Right cardiac atrium (tissue), 5 donors: ENCODE measurements around the gene RPS6KA3. TPM values are rescaled to one million over a fixed set of nuclear protein-coding genes. Genes with fewer than 3 reads are reported as not detected.
A peak's percentile ranks its signal among the peaks of the same experiment; 100 is the strongest.

Source experiments
- ATAC-seq, 2 donors: fragments of 200-7000 bp; cut with Tn5 transposase; one replicate each; pipeline versions ENCODE4 v1.8.0 to v1.9.1; 2020; ENCODE audit warnings: moderate library complexity in 2 of 2, mild to moderate bottlenecking in 1 of 2
- DNase-seq, 3 donors: peaks; one replicate each; pipeline ENCODE4 v3.0.0-alpha.2; 2020
- H3K27ac ChIP-seq: one replicate; pipeline ENCODE4 v1.5.1; 2013; ENCODE audit warnings: mild to moderate bottlenecking, low read length, control low read depth, moderate library complexity
- H3K27me3 ChIP-seq: one replicate; pipeline ENCODE4 v1.6.1; 2013; ENCODE audit not compliant: control insufficient read depth, insufficient read depth
- H3K4me1 ChIP-seq: one replicate; pipeline ENCODE4 v1.6.1; 2013; ENCODE audit warnings: low read length; ENCODE audit not compliant: control insufficient read depth, insufficient read depth
- H3K4me3 ChIP-seq: one replicate; pipeline ENCODE4 v1.5.1; 2013; ENCODE audit warnings: low read length, control low read depth
- H3K9me3 ChIP-seq: one replicate; pipeline ENCODE4 v1.6.1; 2013; ENCODE audit warnings: low read length; ENCODE audit not compliant: control insufficient read depth
- WGBS: extraction: QIAGEN DNeasy Blood & Tissue Kit; methylation state at CpG from one replicate; pipeline ENCODE4 v1.1.7; 2013; 5-methylcytosine and 5-hydroxymethylcytosine counted together
- intact Hi-C, 4 donors: fragments of 100-400 bp; cut with DNase I; formaldehyde crosslinking; loops; one replicate each; pipeline versions ENCODE4 v1.11.0 to v1.14.0; 2022 to 2023
- polyA plus RNA-seq: library from polyadenylated mRNA; stranded (reverse); fragments of 200-250 nt; gene quantifications from one replicate; pipeline ENCODE4 v1.2.3, GENCODE V29; 2013
- total RNA-seq, 4 donors: library from RNA; stranded (reverse); fragmentation: NEBNext Ultra II Directional; extraction: Animal tissue kit (Norgen Biotek cat#: 25700); gene quantifications; one replicate each; pipeline ENCODE4 v1.2.1, GENCODE V29; 2021
- donor health status: healthy with polysubstance abuse.
- donor health status: DM: no; HTN: yes; CAD: no.
- donor health status: DM: no; HTN: no; CAD: no.
- donor health status: DM: no; HTN: yes; CAD: no; lungs with severe emphysema.
- donor health status: DM: yes; HTN: yes; CAD: no.

RPS6KA3 gene
- total and polyA plus RNA-seq, 5 donors = 11.1 to 37.4 (median 28.2) TPM

- intact Hi-C loops = no loop called here
These were observed 48.8 kb downstream of the RPS6KA3 start for GRCh38 chrX:20217906-20218305.

GRCh38 chrX:20217271-20217670 is 49.4 kb downstream of the RPS6KA3 start:
- H3K27me3 ChIP-seq = no peaks in the 10 kb centered on the region
- intact Hi-C loops = no loop called here
- ATAC-seq (peak in 1 of 2 donors; percentile 44), DNase-seq (no peak)
- H3K27ac ChIP-seq = no peak overlapping the region
- no peaks in the 10 kb centered on the region for H3K9me3 ChIP-seq
- WGBS = 29% methylated on average over 1 of the region's 1 CpG
- no peak overlapping the region for H3K4me3 ChIP-seq
- no peaks in the 10 kb centered on the region for H3K4me1 ChIP-seq

More at GRCh38 chrX:20217906-20218305, 48.8 kb downstream of the RPS6KA3 start:
- Histone ChIP-seq H3K27me3 (no peaks in the 10 kb centered on the region), H3K4me1 (no peaks in the 10 kb centered on the region), H3K9me3 (no peaks in the 10 kb centered on the region), H3K27ac (no peak overlapping the region), H3K4me3 (peak overlapping the region; percentile 40)
- 35% methylated on average over 2 of the region's 2 CpGs for WGBS
- DNase-seq (no peak), ATAC-seq (no peak)

- no peaks in the 10 kb centered on the region for H3K27me3 ChIP-seq
- H3K4me3 ChIP-seq = no peak overlapping the region
- ATAC-seq (no peak), DNase-seq (no peak)
- H3K4me1 ChIP-seq = no peaks in the 10 kb centered on the region
- H3K9me3 ChIP-seq = no peaks in the 10 kb centered on the region
- H3K27ac ChIP-seq = no peak overlapping the region
- intact Hi-C loops = no loop called here
These were observed 51.1 kb downstream of the RPS6KA3 start for GRCh38 chrX:20215565-20215964.

GRCh38 chrX:20212486-20213089 is 54.1 kb downstream of the RPS6KA3 start:
- Histone ChIP-seq H3K4me3 (no peak overlapping the region), H3K4me1 (no peaks in the 10 kb centered on the region), H3K27me3 (no peaks in the 10 kb centered on the region), H3K27ac (no peak overlapping the region), H3K9me3 (no peaks in the 10 kb centered on the region)
- intact Hi-C loops = no loop called here
- ATAC-seq = no peak
- 93% methylated on average over 6 of the region's 6 CpGs for WGBS
- DNase-seq = no peak

GRCh38 chrX:20211261-20211786 is 55.4 kb downstream of the RPS6KA3 start:
- Histone ChIP-seq H3K27me3 (no peaks in the 10 kb centered on the region), H3K27ac (no peak overlapping the region), H3K4me3 (no peak overlapping the region), H3K4me1 (no peaks in the 10 kb centered on the region), H3K9me3 (no peaks in the 10 kb centered on the region)
- DNase-seq (no peak), ATAC-seq (no peak)
- intact Hi-C loops = no loop called here
- WGBS = 81% methylated on average over 4 of the region's 4 CpGs

DNA sequence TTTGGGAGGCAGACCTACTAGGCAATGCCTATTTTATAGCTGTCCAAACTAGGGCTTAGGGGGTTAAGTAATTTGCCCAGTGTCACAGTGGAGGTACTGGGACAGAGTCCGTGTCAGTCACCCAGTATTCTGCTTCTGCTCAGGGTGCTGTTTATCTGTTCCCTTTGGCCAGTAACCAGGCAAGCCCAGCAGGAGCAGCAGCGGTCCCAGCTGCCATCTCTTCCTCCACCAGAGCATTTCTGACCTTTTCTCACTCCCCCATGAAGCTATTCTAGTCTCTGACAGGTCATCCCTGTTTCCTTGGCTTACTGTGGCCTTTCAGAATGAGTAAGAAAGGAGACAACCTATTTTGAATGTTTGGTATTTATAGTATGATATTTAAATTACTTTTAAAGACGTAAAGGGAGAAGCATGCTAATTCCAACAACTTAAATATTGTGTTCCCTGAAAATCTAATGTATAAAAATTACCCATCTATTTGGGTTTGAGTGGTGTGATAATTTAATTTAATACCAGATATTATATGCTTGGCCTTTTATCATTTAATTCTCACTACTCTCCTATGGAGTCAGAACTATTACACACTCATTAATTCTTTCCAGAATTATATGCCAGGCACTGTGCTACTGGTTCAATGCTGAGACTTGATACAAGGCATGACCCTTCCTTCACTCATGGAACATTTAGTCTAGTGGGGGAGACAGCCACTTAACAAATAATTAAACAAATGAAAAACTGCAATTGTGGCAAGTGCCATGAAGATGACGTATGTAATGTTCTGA is 60.6 kb downstream of the RPS6KA3 start:
- Histone ChIP-seq H3K4me1 (no peaks in the 10 kb centered on the region), H3K4me3 (no peak overlapping the region), H3K27ac (peak overlapping the region; percentile 37), H3K9me3 (no peaks in the 10 kb centered on the region), H3K27me3 (no peaks in the 10 kb centered on the region)
- no peak for DNase-seq
- 47% methylated on average over 4 of the region's 4 CpGs for WGBS
- intact Hi-C loops = no loop called here
- peak; percentile 41 to 70 for ATAC-seq

DNA sequence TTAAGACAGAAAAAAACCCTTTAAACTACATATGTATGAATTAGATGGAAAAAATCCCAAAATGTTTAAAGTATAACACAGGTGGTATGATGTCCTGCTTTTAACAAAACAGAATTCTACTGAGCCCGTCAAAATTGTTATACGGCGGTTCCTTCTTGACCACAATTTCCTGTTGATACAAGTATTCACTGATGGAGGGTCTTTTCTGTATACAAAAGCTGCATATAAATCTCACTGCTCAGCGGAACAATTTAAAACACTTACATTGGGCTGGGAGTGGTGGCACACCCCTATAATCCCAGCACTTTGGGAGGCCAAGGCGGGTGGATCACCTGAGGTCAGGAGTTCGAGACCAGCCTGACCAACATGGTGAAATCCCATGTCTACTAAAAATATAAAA is 62.4 kb downstream of the RPS6KA3 start:
- Histone ChIP-seq H3K9me3 (no peaks in the 10 kb centered on the region), H3K27ac (no peak overlapping the region), H3K4me1 (no peaks in the 10 kb centered on the region), H3K27me3 (no peaks in the 10 kb centered on the region), H3K4me3 (no peak overlapping the region)
- ATAC-seq (no peak), DNase-seq (no peak)
- intact Hi-C loops = no loop called here
- 84% methylated on average over 6 of the region's 6 CpGs for WGBS

DNA sequence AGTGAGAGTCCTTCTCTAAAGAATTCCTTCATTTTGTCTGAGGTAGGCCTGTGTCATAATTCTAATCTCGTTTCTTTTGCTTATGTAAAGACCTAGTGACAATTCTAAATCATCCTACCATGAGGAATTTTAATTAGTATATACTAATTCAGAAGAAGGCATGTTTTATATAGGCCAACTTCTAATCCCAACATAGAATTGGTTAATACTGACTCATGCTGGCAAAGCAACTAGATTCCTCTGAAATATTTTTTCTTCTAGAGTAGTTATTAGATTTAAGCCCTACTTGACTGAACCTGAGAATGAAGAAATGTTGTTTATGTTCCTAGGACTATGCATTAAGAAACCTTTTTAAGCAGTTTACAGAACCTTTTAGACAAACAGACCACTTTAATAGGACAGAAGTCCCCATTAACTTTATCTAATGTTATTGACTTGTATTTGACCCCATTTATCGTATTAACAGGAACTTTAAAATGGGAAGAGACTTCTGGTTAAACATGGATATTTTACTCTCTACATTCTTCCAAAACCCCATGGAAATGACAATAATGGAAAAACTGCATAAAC is 69.0 kb downstream of the RPS6KA3 start:
- Histone ChIP-seq H3K9me3 (no peaks in the 10 kb centered on the region), H3K4me3 (no peak overlapping the region), H3K27me3 (no peaks in the 10 kb centered on the region), H3K27ac (no peak overlapping the region), H3K4me1 (no peaks in the 10 kb centered on the region)
- intact Hi-C loops = no loop called here
- ATAC-seq (no peak), DNase-seq (no peak)
- WGBS = 73% methylated on average over 2 of the region's 2 CpGs

DNA sequence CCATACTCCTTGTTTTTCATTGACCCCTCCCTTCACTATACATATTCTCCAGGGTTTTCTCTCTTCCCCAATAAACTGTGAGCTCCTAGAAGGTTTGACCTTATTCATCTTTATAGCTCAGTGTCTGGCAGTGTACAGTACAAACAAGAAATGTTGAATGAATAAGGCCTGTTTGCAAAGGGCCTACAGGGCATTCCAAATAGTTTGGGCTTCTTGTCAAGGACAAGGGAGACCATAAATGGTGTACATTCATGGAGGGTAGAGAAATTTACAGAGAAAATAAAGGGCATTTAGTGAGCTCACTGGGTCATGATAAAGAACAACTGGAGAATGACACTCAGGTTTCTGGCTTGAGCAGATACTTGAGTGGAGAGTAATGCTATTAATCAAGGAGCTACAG is 77.5 kb downstream of the RPS6KA3 start:
- DNase-seq (no peak), ATAC-seq (no peak)
- Histone ChIP-seq H3K4me1 (no peaks in the 10 kb centered on the region), H3K9me3 (no peaks in the 10 kb centered on the region), H3K27ac (no peak overlapping the region), H3K4me3 (no peak overlapping the region), H3K27me3 (no peaks in the 10 kb centered on the region)
- intact Hi-C loops = no loop called here

DNA sequence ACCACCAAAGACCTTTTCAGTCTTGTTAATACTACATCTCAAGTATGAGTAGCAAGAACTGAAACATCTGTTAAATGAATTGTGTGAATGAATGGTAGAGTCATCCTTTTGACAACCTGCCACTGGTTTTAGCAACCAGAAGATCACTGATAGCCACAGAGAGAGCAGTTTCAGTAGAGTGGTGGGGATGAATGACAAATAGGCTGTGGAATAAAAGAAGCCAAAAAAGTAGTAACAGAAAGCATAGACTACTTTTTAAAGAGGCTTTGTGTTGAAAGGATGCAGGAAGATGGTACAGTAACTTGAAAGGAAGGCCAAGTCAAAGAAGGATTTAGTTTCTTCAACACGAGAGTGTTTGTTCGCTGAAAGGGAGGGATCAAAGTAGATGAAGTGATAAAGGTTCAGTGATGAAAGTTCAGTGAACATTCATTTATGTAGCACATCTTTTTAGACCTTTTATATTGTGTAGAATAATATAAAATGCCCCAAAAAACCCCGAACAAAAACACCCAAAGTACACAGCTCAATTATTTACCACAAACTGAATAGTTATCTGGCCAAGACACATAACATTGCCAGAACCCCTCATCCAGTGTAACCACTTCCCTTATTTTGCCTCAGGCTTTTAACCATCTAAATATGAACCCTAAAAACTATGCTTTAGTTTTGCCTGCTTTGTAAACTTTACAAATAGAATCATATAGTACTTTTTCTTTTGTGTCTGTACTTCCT is 84.9 kb downstream of the RPS6KA3 start:
- intact Hi-C loops = no loop called here
- WGBS = 81% methylated on average over 3 of the region's 3 CpGs
- DNase-seq (no peak), ATAC-seq (no peak)
- Histone ChIP-seq H3K27me3 (no peaks in the 10 kb centered on the region), H3K4me1 (no peaks in the 10 kb centered on the region), H3K27ac (no peak overlapping the region), H3K9me3 (no peaks in the 10 kb centered on the region), H3K4me3 (no peak overlapping the region)

DNA sequence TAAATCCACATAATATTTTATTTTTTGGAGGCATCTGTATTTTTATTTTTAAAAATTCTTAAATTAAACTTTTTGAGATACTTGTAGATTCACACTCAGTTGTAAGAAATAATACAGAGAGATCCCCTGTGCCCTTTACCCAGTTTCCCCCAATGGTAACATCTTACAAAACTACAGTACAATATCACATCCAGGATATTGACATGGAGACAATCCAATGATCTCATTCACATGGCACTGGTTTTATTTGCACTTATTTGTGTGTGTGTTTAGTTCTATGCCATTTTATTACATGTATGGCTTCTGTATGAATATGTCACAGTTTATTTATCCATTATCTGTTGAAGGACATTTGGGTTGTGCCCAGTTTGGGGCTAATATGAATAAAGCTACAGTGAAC is 89.6 kb downstream of the RPS6KA3 start:
- Histone ChIP-seq H3K4me3 (no peak overlapping the region), H3K4me1 (no peaks in the 10 kb centered on the region), H3K27me3 (no peaks in the 10 kb centered on the region), H3K9me3 (no peaks in the 10 kb centered on the region), H3K27ac (no peak overlapping the region)
- ATAC-seq (no peak), DNase-seq (no peak)
- intact Hi-C loops = no loop called here
